Measurements from ENCODE around the gene APCDD1.

APCDD1 gene

DNA sequence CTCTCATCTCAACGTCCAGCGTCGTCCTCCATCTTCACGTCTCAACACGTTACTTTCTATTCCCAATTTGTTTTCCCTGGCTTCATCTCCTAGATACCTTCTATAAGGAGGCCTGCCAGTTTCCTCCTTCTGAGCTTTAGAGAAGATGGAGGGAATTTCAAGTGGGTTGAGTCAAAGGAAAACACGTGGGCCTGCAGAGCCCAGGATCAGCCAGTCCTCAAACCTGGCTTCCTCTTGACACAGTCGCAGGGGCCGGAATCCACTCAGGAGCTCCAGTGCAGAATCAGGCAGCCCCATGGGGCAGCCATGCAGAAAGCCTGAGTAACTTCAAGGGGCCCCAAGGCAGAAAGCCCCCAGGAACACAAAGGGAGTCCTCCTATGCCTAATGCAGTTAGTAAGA, 14.5 kb upstream of the APCDD1 start:
- no peak for TF ChIP-seq CREB5 (CRISPR knock-in tag; IDR thresholded peaks at IDR 0.05; ENCODE audit: low read depth)
- no peak for TF ChIP-seq GLIS3 (CRISPR knock-in tag; IDR thresholded peaks at IDR 0.05)
- no peak for TF ChIP-seq BACH2 (CRISPR knock-in tag; IDR thresholded peaks at IDR 0.05; ENCODE audit: borderline replicate concordance)
- ATAC-seq: no peak

GRCh38 chr18:10440884-10441283, 13.6 kb upstream of the APCDD1 start:
- ATAC-seq: no peak
- TF ChIP-seq TSHZ2 (CRISPR knock-in tag; IDR thresholded peaks at IDR 0.05) (no peak), RARB (CRISPR knock-in tag; IDR thresholded peaks at IDR 0.05) (no peak), SNAI2 (CRISPR knock-in tag; IDR thresholded peaks at IDR 0.05) (no peak), ESRRG (CRISPR knock-in tag; IDR thresholded peaks at IDR 0.05) (no peak), TCF4 (CRISPR knock-in tag; IDR thresholded peaks at IDR 0.05; ENCODE audit: borderline replicate concordance) (no peak), ZNF8 (CRISPR knock-in tag; IDR thresholded peaks at IDR 0.05) (no peak), GLIS3 (CRISPR knock-in tag; IDR thresholded peaks at IDR 0.05) (no peak), BACH2 (CRISPR knock-in tag; IDR thresholded peaks at IDR 0.05; ENCODE audit: borderline replicate concordance) (no peak), PPARA (CRISPR knock-in tag; IDR thresholded peaks at IDR 0.05; ENCODE audit: borderline replicate concordance) (no peak), ISL1 (CRISPR knock-in tag; IDR thresholded peaks at IDR 0.05) (no peak), OSR1 (CRISPR knock-in tag; IDR thresholded peaks at IDR 0.05) (no peak), ZNF70 (CRISPR knock-in tag; IDR thresholded peaks at IDR 0.05) (no peak), ZFP30 (CRISPR knock-in tag; IDR thresholded peaks at IDR 0.05) (no peak), ZFP3 (CRISPR knock-in tag; IDR thresholded peaks at IDR 0.05) (no peak), CREB5 (CRISPR knock-in tag; IDR thresholded peaks at IDR 0.05; ENCODE audit: low read depth) (no peak), ARNTL (CRISPR knock-in tag; IDR thresholded peaks at IDR 0.05; ENCODE audit: borderline replicate concordance, low read depth) (no peak), CSDC2 (CRISPR knock-in tag; IDR thresholded peaks at IDR 0.05) (no peak), ZNF565 (CRISPR knock-in tag; conservative IDR thresholded peaks at IDR 0.05; ENCODE audit: low read depth) (no peak)
- TF ChIP-seq, protein P1, sequence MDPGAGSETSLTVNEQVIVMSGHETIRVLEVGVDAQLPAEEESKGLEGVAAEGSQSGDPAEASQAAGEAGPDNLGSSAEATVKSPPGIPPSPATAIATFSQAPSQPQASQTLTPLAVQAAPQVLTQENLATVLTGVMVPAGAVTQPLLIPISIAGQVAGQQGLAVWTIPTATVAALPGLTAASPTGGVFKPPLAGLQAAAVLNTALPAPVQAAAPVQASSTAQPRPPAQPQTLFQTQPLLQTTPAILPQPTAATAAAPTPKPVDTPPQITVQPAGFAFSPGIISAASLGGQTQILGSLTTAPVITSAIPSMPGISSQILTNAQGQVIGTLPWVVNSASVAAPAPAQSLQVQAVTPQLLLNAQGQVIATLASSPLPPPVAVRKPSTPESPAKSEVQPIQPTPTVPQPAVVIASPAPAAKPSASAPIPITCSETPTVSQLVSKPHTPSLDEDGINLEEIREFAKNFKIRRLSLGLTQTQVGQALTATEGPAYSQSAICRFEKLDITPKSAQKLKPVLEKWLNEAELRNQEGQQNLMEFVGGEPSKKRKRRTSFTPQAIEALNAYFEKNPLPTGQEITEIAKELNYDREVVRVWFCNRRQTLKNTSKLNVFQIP (CRISPR knock-in tag; IDR thresholded peaks at IDR 0.05; ENCODE audit: borderline replicate concordance, low read depth): no peak

GRCh38 chr18:10441472-10441871, 13.0 kb upstream of the APCDD1 start:
- no peak for TF ChIP-seq RARB (CRISPR knock-in tag; IDR thresholded peaks at IDR 0.05)
- TF ChIP-seq SNAI2 (CRISPR knock-in tag; IDR thresholded peaks at IDR 0.05): no peak
- TF ChIP-seq ZNF565 (CRISPR knock-in tag; conservative IDR thresholded peaks at IDR 0.05; ENCODE audit: low read depth): no peak
- TF ChIP-seq CREB5 (CRISPR knock-in tag; IDR thresholded peaks at IDR 0.05; ENCODE audit: low read depth): no peak
- no peak for TF ChIP-seq GLIS3 (CRISPR knock-in tag; IDR thresholded peaks at IDR 0.05)
- TF ChIP-seq ZC3H10 (CRISPR knock-in tag; IDR thresholded peaks at IDR 0.05): no peak
- TF ChIP-seq ZFP3 (CRISPR knock-in tag; IDR thresholded peaks at IDR 0.05): no peak
- TF ChIP-seq ZNF8 (CRISPR knock-in tag; IDR thresholded peaks at IDR 0.05): no peak
- no peak for TF ChIP-seq ISL1 (CRISPR knock-in tag; IDR thresholded peaks at IDR 0.05)
- TF ChIP-seq, protein P1 (CRISPR knock-in tag; IDR thresholded peaks at IDR 0.05; ENCODE audit: borderline replicate concordance, low read depth): no peak
- no peak for TF ChIP-seq ARNTL (CRISPR knock-in tag; IDR thresholded peaks at IDR 0.05; ENCODE audit: borderline replicate concordance, low read depth)
- no peak for TF ChIP-seq BACH2 (CRISPR knock-in tag; IDR thresholded peaks at IDR 0.05; ENCODE audit: borderline replicate concordance)
- no peak for TF ChIP-seq TOX (CRISPR knock-in tag; IDR thresholded peaks at IDR 0.05; ENCODE audit: borderline replicate concordance)
- no peak for TF ChIP-seq PPARA (CRISPR knock-in tag; IDR thresholded peaks at IDR 0.05; ENCODE audit: borderline replicate concordance)
- TF ChIP-seq, protein P2, sequence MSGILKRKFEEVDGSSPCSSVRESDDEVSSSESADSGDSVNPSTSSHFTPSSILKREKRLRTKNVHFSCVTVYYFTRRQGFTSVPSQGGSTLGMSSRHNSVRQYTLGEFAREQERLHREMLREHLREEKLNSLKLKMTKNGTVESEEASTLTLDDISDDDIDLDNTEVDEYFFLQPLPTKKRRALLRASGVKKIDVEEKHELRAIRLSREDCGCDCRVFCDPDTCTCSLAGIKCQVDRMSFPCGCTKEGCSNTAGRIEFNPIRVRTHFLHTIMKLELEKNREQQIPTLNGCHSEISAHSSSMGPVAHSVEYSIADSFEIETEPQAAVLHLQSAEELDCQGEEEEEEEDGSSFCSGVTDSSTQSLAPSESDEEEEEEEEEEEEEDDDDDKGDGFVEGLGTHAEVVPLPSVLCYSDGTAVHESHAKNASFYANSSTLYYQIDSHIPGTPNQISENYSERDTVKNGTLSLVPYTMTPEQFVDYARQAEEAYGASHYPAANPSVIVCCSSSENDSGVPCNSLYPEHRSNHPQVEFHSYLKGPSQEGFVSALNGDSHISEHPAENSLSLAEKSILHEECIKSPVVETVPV (CRISPR knock-in tag; IDR thresholded peaks at IDR 0.05): no peak
- TF ChIP-seq, protein P3, sequence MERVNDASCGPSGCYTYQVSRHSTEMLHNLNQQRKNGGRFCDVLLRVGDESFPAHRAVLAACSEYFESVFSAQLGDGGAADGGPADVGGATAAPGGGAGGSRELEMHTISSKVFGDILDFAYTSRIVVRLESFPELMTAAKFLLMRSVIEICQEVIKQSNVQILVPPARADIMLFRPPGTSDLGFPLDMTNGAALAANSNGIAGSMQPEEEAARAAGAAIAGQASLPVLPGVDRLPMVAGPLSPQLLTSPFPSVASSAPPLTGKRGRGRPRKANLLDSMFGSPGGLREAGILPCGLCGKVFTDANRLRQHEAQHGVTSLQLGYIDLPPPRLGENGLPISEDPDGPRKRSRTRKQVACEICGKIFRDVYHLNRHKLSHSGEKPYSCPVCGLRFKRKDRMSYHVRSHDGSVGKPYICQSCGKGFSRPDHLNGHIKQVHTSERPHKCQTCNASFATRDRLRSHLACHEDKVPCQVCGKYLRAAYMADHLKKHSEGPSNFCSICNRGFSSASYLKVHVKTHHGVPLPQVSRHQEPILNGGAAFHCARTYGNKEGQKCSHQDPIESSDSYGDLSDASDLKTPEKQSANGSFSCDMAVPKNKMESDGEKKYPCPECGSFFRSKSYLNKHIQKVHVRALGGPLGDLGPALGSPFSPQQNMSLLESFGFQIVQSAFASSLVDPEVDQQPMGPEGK (CRISPR knock-in tag; IDR thresholded peaks at IDR 0.05; ENCODE audit: borderline replicate concordance): no peak
- no peak for TF ChIP-seq TCF4 (CRISPR knock-in tag; IDR thresholded peaks at IDR 0.05; ENCODE audit: borderline replicate concordance)
- TF ChIP-seq ZNF70 (CRISPR knock-in tag; IDR thresholded peaks at IDR 0.05): no peak
- TF ChIP-seq ZFP30 (CRISPR knock-in tag; IDR thresholded peaks at IDR 0.05): no peak
- no peak for TF ChIP-seq OSR1 (CRISPR knock-in tag; IDR thresholded peaks at IDR 0.05)

More at GRCh38 chr18:10441472-10441871, 13.0 kb upstream of the APCDD1 start:
- no peak for ATAC-seq

Measured in SK-N-SH treated with all-trans-retinoic acid at 6 μM for 48 hours (cell line).